HG03097 (cell line): ENCODE results near the gene SSTR3.

Experiments
- ATAC-seq: cut with Tn5 transposase; IDR thresholded peaks from one replicate; pipeline ENCODE4 v1.9.1; 2021; ENCODE audit not compliant: unreplicated experiment, low FRiP score

Gene SSTR3

DNA sequence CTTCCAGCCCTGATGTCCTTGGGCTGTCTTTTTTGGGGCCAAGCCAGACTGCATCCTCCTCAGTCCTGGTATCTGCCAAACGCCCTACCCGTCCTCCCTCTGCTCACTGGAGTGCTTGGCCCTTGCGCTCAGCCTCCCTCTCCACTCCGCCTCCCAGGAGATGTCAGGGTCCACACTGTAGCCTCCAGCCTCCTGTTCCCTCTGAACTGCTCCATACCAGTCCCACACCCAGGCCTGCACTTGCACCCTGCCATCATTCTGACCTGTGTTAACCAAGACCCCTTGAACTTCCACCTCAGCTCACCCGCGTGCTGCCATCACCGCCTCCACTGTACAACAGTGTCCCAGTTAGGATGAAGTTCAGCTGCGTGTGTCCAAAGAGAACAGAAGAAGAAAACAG, 56.3 kb downstream of the SSTR3 start:
- ATAC-seq: no peak

DNA sequence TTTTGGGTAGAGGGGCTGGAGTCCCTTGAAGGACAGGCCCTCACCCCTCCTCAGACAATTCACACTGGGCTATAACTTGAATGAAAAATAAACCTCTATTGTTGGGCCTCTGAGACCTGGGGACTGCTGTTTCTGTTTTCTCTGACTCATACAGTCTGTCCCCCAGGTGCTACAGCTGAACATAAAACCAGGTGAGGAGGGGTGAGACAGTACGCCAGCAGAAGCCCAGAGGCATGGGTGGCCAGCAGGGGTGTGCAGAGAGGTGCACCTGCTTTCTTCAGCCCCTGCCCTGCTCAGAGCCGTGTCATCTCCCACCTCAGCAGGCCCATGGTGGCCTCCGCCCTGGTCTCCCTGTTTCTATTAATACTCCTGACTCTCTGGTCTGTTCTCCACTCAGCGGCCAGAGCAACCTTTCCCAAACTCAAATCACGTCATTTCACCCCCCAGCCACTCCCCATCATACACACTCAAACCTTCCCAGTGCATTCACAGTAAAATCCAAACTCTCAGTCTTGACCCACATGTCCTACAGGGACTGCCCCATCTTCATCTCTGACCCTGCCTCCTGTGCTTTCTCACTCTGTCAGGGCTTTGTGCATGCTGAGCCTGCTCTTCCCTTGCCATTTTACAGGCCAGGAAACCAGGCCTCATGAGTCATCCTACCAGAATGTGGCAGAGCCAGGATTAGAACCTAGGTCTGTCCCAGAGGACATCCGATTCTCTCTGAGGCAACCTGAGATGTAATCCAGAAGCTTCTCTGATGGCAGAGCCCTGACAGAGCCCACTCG, 57.2 kb downstream of the SSTR3 start:
- no peak for ATAC-seq
